ENCODE results near the gene CFAP97. TPM values are rescaled to one million over a fixed set of nuclear protein-coding genes. Genes with fewer than 3 reads are reported as not detected.
A peak's percentile ranks its signal among the peaks of the same experiment; 100 is the strongest.

The CFAP97 gene
- total RNA-seq, 2 donors from 2014 or later, result 17.1 to 19.5 TPM

DNA sequence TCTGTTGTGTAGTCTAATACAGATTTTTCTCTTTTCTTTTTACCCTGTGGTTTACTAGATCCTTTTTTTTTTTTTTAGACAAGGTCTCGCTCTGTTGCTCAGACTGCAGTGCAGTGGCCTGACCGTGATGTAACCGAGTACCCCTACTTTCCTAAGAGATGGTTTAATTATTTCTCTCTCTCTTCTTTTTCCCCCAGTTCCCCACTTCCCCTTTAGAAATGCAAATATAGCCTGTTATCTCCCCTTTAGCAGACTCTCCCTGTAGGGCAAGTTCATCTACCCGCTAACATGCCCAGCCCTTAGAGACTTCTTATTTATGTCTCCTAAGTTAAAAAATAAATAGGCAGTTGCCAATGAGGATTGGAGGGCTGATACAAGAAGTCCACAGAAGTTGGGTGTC, 10.1 kb upstream of the CFAP97 start:
- DNase-seq (no peak), ATAC-seq (no peak)
- 76 to 86% methylated on average over 4 of the region's 4 CpGs for WGBS, 2 donors
- intact Hi-C loops (cut with DNase I), result no loop called here
- H3K36me3 ChIP-seq (replicated peaks in 1 of 2; ENCODE audit: insufficient read depth in 1 of 2, low read depth in 2 of 2), result no peaks in the 10 kb centered on the region
- no peak overlapping the region for H3K27ac ChIP-seq
- H3K27me3 ChIP-seq, result no peaks in the 10 kb centered on the region
- no peak overlapping the region for H3K4me3 ChIP-seq
- H3K4me1 ChIP-seq, result peaks cover 11% of the 10 kb centered on the region
- TF ChIP-seq, protein P1, sequence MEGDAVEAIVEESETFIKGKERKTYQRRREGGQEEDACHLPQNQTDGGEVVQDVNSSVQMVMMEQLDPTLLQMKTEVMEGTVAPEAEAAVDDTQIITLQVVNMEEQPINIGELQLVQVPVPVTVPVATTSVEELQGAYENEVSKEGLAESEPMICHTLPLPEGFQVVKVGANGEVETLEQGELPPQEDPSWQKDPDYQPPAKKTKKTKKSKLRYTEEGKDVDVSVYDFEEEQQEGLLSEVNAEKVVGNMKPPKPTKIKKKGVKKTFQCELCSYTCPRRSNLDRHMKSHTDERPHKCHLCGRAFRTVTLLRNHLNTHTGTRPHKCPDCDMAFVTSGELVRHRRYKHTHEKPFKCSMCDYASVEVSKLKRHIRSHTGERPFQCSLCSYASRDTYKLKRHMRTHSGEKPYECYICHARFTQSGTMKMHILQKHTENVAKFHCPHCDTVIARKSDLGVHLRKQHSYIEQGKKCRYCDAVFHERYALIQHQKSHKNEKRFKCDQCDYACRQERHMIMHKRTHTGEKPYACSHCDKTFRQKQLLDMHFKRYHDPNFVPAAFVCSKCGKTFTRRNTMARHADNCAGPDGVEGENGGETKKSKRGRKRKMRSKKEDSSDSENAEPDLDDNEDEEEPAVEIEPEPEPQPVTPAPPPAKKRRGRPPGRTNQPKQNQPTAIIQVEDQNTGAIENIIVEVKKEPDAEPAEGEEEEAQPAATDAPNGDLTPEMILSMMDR (IDR thresholded peaks at IDR 0.05), result no peak
- no peak for TF ChIP-seq POLR2A (IDR thresholded peaks at IDR 0.05)
- H3K9me3 ChIP-seq, result no peaks in the 10 kb centered on the region

DNA sequence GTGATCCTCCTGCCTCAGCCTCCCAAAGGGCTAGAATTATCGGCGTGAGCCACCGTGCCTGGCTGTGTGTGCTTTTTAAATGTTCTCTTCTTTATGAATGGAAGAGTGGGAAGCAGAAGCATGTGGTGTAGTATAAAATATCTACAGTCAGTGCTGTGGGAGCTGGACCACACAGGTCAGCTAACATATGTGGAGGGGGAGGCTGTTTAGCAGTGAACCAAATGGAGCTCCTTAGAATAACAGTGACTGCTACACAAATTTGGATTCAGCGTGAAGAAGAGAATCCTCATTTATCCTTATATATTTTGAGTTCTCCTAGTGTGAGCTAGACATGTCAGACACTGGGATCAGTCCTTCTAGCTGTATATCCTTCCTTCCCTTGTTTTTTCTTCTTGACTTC, 8.8 kb upstream of the CFAP97 start:
- intact Hi-C loops (cut with DNase I), result no loop called here

DNA sequence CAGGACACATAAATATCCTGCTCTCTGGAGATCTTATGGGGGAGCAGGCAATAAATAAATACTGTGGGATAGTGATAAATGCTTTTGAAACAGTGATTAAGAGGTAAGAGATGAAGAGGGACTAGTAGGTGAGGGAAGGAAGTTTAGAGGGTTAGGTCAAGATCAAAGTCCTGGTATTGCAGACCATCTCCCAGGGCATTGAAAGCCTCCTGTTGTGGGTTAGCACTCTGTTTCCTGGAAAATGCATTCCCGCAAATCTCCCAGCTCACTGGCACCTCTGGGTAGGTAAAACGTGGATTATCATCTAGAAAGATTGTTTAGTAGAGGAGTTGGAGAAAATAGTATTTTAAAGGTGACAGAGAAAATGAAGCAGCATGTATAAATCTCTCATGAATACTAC, 7.8 kb upstream of the CFAP97 start:
- H3K27ac ChIP-seq, result peak overlapping the region in 3 of 4 donors; percentile 75 to 97 (median 96)
- TF ChIP-seq, protein P1 (IDR thresholded peaks at IDR 0.05), result no peak
- no peak for TF ChIP-seq POLR2A (IDR thresholded peaks at IDR 0.05)
- H3K36me3 ChIP-seq (replicated peaks in 1 of 2; ENCODE audit: insufficient read depth in 1 of 2, low read depth in 2 of 2), result no peaks in the 10 kb centered on the region
- no peak for DNase-seq
- H3K4me1 ChIP-seq, result peaks cover 16% of the 10 kb centered on the region
- no peaks in the 10 kb centered on the region for H3K27me3 ChIP-seq
- intact Hi-C loops (cut with DNase I), result no loop called here
- H3K9me3 ChIP-seq, result no peaks in the 10 kb centered on the region
- no peak overlapping the region for H3K4me3 ChIP-seq
- WGBS, 2 donors, result 24 to 30% methylated on average over 2 of the region's 2 CpGs
- no peak for ATAC-seq

More for the DNA sequence above, 8.8 kb upstream of the CFAP97 start:
- WGBS, 2 donors, result 96 to 98% methylated on average over 4 of the region's 4 CpGs
- H3K36me3 ChIP-seq (replicated peaks in 1 of 2; ENCODE audit: insufficient read depth in 1 of 2, low read depth in 2 of 2), result no peaks in the 10 kb centered on the region
- H3K9me3 ChIP-seq, result no peaks in the 10 kb centered on the region
- H3K4me1 ChIP-seq, result peaks cover 16% of the 10 kb centered on the region
- TF ChIP-seq, protein P1 (IDR thresholded peaks at IDR 0.05), result no peak
- TF ChIP-seq POLR2A (IDR thresholded peaks at IDR 0.05), result no peak
- no peaks in the 10 kb centered on the region for H3K27me3 ChIP-seq
- no peak for DNase-seq
- no peak for ATAC-seq
- H3K27ac ChIP-seq, result no peak overlapping the region
- no peak overlapping the region for H3K4me3 ChIP-seq

DNA sequence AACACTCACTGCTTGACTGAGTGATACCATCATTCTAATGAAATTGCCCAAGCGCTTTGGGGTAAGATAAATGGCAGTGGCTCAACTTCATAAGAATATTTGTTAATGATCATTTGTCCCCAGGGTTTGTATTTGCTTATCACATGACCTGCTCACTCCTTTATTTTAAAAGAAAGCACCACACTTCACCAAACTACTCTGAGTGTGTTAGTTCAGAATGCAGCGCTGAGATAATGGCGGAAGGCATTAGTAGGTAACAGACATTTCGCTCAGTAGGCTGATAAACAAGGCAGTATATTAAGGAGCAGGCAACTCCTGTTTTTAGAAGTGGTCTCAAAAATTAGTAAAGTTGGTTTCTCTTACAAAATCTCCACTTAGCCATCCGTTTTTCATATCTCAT, 7.2 kb upstream of the CFAP97 start:
- WGBS, 2 donors, result 12 to 30% methylated on average over 5 of the region's 5 CpGs
- Histone ChIP-seq H3K27me3 (no peaks in the 10 kb centered on the region), H3K4me3 (peak overlapping the region in 1 of 2 donors; percentile 30), H3K27ac (peak overlapping the region; percentile 60 to 97 (median 86)), H3K9me3 (no peaks in the 10 kb centered on the region), H3K4me1 (peaks cover 16% of the 10 kb centered on the region), H3K36me3 (replicated peaks in 1 of 2; ENCODE audit: insufficient read depth in 1 of 2, low read depth in 2 of 2) (no peaks in the 10 kb centered on the region)
- no peak for DNase-seq
- intact Hi-C loops (cut with DNase I), result no loop called here
- no peak for ATAC-seq
- no peak for TF ChIP-seq POLR2A (IDR thresholded peaks at IDR 0.05)
- TF ChIP-seq, protein P1 (IDR thresholded peaks at IDR 0.05), result no peak

Measured in body of pancreas (tissue), 4 donors.